CD8-positive, alpha-beta memory T cell (primary cell): ENCODE results near the gene NAGA. TPM values are rescaled to one million over a fixed set of nuclear protein-coding genes. Genes with fewer than 3 reads are reported as not detected.

Experiments
- polyA plus RNA-seq: library from polyadenylated mRNA; unstranded; fragments of 300-500 nt; fragmentation: Illumina TruSeq; gene quantifications from one replicate; pipeline ENCODE4 v1.2.3, GENCODE V29; 2021
- total RNA-seq, 2 experiments: library from RNA; stranded (reverse); gene quantifications; one replicate each; pipeline ENCODE4 v1.2.3, GENCODE V29; 2021

Gene NAGA
- total and polyA plus RNA-seq, 3 experiments from 2014 or later = 19.0 to 21.2 (median 20.3) TPM

Other genes starting within 250 kb of the NAGA start
- gene SREBF2, start 237.7 kb downstream of the NAGA start, total RNA-seq = 10 to 100 TPM; 85.1 to 87.1 TPM
- 24.5 TPM for gene SREBF2, start 237.7 kb downstream of the NAGA start, polyA plus RNA-seq
- gene SHISA8, start 155.7 kb downstream of the NAGA start, total RNA-seq = 1 to 10 TPM; 1.3 to 1.4 TPM
- gene SHISA8, start 155.7 kb downstream of the NAGA start, polyA plus RNA-seq = not detected
- 1 to 10 TPM; 5.4 to 5.9 TPM for gene TNFRSF13C, start 144.0 kb downstream of the NAGA start, total RNA-seq
- gene TNFRSF13C, start 144.0 kb downstream of the NAGA start, polyA plus RNA-seq = 2.0 TPM
- gene CENPM, start 123.7 kb downstream of the NAGA start, total RNA-seq = 10 to 100 TPM; 73.2 to 77.5 TPM
- gene CENPM, start 123.7 kb downstream of the NAGA start, polyA plus RNA-seq = 19.2 TPM
- under 1 TPM; 0.33 to 0.51 TPM for gene SEPTIN3, start 101.4 kb downstream of the NAGA start, total RNA-seq
- not detected for gene SEPTIN3, start 101.4 kb downstream of the NAGA start, polyA plus RNA-seq
- gene WBP2NL, start 72.0 kb downstream of the NAGA start, total RNA-seq = under 1 TPM; 0.66 to 0.82 TPM
- 0.70 TPM for gene WBP2NL, start 72.0 kb downstream of the NAGA start, polyA plus RNA-seq
- gene PHETA2, start 3.4 kb upstream of the NAGA start, total RNA-seq = 1 to 10 TPM; 3.1 TPM
- 0.67 TPM for gene PHETA2, start 3.4 kb upstream of the NAGA start, polyA plus RNA-seq
- gene SMDT1, start 8.9 kb upstream of the NAGA start, total RNA-seq = 10 to 100 TPM; 67.9 to 74.5 TPM
- gene SMDT1, start 8.9 kb upstream of the NAGA start, polyA plus RNA-seq = 160 TPM
- gene NDUFA6, start 20.0 kb upstream of the NAGA start, total RNA-seq = 100 to 1,000 TPM; 106 to 126 TPM
- 140 TPM for gene NDUFA6, start 20.0 kb upstream of the NAGA start, polyA plus RNA-seq
- gene CYP2D6, start 60.0 kb upstream of the NAGA start, total RNA-seq = 1 to 10 TPM; 1.8 to 2.2 TPM
- 0.26 TPM for gene CYP2D6, start 60.0 kb upstream of the NAGA start, polyA plus RNA-seq
- gene TCF20, start 199.8 kb upstream of the NAGA start, total RNA-seq = 10 to 100 TPM; 64.0 to 68.2 TPM
- 3.3 TPM for gene TCF20, start 199.8 kb upstream of the NAGA start, polyA plus RNA-seq